ENCODE results near the gene MAGI3. TPM values are rescaled to one million over a fixed set of nuclear protein-coding genes. Genes with fewer than 3 reads are reported as not detected.

Gene MAGI3
- polyA plus RNA-seq, 1 donor from 2014 or later: 10.8 TPM

DNA sequence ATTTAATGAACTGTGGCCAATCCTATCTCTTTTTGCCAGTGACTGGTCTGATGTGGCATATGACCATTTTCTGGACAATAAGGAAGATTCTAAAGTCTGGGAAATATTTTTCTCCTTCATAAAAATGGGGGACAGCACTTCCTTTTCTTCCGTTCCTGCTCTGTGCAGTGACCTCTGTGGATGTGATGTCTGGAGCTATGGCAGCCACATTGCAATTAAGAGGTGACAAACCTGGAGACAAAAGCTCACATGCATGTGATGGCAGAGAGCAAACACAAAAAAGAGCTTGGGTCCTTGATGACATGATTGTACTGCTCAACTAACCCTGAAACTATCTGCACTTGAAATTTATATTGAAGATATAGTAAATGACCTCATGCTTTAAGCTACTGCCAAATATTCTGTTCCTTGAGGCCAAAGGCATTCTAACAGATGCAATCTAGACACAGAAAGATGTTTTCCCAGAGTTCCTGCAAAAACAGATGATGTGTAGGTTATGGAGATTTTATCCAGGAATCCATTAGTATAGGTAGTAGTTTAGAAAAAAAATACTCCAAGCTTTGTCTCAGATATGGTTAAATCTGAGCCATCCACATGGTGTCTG is 2.2 kb upstream of the MAGI3 start:
- no peak overlapping the region for H3K4me2 ChIP-seq (ENCODE audit: low read length)
- H4K20me1 ChIP-seq (ENCODE audit: insufficient read depth): peaks cover 4% of the 10 kb centered on the region
- H3K9me2 ChIP-seq (ENCODE audit: insufficient read depth, low read length): no peaks in the 10 kb centered on the region
- H3F3A ChIP-seq (ENCODE audit: insufficient read depth, low read length, poor library complexity, severe bottlenecking): no peaks in the 10 kb centered on the region
- peaks cover 18% of the 10 kb centered on the region for H3K79me2 ChIP-seq (replicated peaks; ENCODE audit: insufficient read depth, low read length)
- H3K36me3 ChIP-seq (ENCODE audit: insufficient read depth, low read length): no peaks in the 10 kb centered on the region
- no peak overlapping the region for H3K27ac ChIP-seq (ENCODE audit: low read length)
- no peaks in the 10 kb centered on the region for H3K27me3 ChIP-seq (ENCODE audit: insufficient read depth, low read depth, low read length)
- H3K9ac ChIP-seq (ENCODE audit: low read length): no peak overlapping the region
- no peaks in the 10 kb centered on the region for H3K9me3 ChIP-seq (ENCODE audit: low read length)
- H3K4me3 ChIP-seq (ENCODE audit: low read length): no peak overlapping the region
- no peak for TF ChIP-seq MXI1 (conservative IDR thresholded peaks at IDR 0.05; ENCODE audit: poor library complexity, severe bottlenecking)
- TF ChIP-seq, protein P1, sequence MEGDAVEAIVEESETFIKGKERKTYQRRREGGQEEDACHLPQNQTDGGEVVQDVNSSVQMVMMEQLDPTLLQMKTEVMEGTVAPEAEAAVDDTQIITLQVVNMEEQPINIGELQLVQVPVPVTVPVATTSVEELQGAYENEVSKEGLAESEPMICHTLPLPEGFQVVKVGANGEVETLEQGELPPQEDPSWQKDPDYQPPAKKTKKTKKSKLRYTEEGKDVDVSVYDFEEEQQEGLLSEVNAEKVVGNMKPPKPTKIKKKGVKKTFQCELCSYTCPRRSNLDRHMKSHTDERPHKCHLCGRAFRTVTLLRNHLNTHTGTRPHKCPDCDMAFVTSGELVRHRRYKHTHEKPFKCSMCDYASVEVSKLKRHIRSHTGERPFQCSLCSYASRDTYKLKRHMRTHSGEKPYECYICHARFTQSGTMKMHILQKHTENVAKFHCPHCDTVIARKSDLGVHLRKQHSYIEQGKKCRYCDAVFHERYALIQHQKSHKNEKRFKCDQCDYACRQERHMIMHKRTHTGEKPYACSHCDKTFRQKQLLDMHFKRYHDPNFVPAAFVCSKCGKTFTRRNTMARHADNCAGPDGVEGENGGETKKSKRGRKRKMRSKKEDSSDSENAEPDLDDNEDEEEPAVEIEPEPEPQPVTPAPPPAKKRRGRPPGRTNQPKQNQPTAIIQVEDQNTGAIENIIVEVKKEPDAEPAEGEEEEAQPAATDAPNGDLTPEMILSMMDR (IDR thresholded peaks at IDR 0.05; ENCODE audit: poor library complexity, severe bottlenecking): no peak
- TF ChIP-seq RAD21 (conservative IDR thresholded peaks at IDR 0.05): no peak
- no peak for TF ChIP-seq EZH2 (IDR thresholded peaks at IDR 0.05; ENCODE audit: borderline replicate concordance, insufficient read depth, low read length, poor library complexity, severe bottlenecking)
- no peak for TF ChIP-seq TAF1 (IDR thresholded peaks at IDR 0.05; ENCODE audit: low read depth)
- TF ChIP-seq, protein P2, sequence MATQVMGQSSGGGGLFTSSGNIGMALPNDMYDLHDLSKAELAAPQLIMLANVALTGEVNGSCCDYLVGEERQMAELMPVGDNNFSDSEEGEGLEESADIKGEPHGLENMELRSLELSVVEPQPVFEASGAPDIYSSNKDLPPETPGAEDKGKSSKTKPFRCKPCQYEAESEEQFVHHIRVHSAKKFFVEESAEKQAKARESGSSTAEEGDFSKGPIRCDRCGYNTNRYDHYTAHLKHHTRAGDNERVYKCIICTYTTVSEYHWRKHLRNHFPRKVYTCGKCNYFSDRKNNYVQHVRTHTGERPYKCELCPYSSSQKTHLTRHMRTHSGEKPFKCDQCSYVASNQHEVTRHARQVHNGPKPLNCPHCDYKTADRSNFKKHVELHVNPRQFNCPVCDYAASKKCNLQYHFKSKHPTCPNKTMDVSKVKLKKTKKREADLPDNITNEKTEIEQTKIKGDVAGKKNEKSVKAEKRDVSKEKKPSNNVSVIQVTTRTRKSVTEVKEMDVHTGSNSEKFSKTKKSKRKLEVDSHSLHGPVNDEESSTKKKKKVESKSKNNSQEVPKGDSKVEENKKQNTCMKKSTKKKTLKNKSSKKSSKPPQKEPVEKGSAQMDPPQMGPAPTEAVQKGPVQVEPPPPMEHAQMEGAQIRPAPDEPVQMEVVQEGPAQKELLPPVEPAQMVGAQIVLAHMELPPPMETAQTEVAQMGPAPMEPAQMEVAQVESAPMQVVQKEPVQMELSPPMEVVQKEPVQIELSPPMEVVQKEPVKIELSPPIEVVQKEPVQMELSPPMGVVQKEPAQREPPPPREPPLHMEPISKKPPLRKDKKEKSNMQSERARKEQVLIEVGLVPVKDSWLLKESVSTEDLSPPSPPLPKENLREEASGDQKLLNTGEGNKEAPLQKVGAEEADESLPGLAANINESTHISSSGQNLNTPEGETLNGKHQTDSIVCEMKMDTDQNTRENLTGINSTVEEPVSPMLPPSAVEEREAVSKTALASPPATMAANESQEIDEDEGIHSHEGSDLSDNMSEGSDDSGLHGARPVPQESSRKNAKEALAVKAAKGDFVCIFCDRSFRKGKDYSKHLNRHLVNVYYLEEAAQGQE (IDR thresholded peaks at IDR 0.05; ENCODE audit: borderline replicate concordance): no peak
- no peak for TF ChIP-seq EP300 (conservative IDR thresholded peaks at IDR 0.05; ENCODE audit: poor library complexity, severe bottlenecking)
- TF ChIP-seq POLR2AphosphoS5 (IDR thresholded peaks at IDR 0.05): no peak
- no peak for TF ChIP-seq SMC3 (conservative IDR thresholded peaks at IDR 0.05; ENCODE audit: poor library complexity)
- no peak overlapping the region for H2AFZ ChIP-seq (ENCODE audit: low read depth, low read length)

DNA sequence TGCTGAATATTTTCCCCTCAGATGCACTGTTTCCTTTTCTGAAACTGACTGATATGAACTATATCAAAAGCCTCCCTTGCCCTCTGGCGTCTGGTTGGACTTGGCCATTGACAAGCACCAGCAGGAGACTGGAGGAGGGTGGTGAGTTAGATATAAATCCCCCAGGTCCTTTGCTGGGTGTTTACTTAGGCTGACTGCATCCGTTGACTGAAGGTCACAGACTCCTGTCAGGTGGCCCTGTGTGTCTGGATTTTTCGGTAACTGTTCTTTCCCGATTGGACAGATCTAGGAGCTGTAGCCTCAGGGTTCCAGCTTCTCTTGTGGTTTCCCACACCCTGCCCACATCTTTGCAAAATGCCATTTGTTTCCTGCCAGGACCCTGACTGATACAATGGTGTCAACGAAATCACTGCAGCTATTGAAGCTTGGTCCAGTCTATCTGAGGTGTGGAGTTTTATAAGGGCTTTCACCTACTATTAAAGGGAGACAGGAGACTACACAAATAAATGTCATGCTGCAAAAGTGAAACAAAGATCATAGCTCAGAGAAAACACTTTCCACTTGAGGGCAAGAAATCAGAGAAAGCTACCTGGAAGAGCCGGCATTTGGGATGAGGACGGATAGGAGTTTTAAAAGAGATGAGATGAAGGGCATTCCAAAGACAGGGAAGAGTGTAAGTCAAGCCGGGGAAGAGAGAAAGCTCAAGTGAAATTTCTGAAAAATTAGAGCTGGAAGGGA is 1.5 kb upstream of the MAGI3 start:
- Histone ChIP-seq H3K9ac (ENCODE audit: low read length) (no peak overlapping the region), H3F3A (ENCODE audit: insufficient read depth, low read length, poor library complexity, severe bottlenecking) (no peaks in the 10 kb centered on the region), H3K9me3 (ENCODE audit: low read length) (no peaks in the 10 kb centered on the region), H3K4me3 (ENCODE audit: low read length) (no peak overlapping the region), H3K9me2 (ENCODE audit: insufficient read depth, low read length) (no peaks in the 10 kb centered on the region), H3K36me3 (ENCODE audit: insufficient read depth, low read length) (no peaks in the 10 kb centered on the region), H2AFZ (ENCODE audit: low read depth, low read length) (no peak overlapping the region), H3K27me3 (ENCODE audit: insufficient read depth, low read depth, low read length) (no peaks in the 10 kb centered on the region), H3K79me2 (replicated peaks; ENCODE audit: insufficient read depth, low read length) (peaks cover 24% of the 10 kb centered on the region), H4K20me1 (ENCODE audit: insufficient read depth) (peaks cover 4% of the 10 kb centered on the region), H3K4me2 (ENCODE audit: low read length) (no peak overlapping the region), H3K27ac (ENCODE audit: low read length) (no peak overlapping the region)
- TF ChIP-seq MXI1 (conservative IDR thresholded peaks at IDR 0.05; ENCODE audit: poor library complexity, severe bottlenecking) (no peak), TAF1 (IDR thresholded peaks at IDR 0.05; ENCODE audit: low read depth) (no peak), SMC3 (conservative IDR thresholded peaks at IDR 0.05; ENCODE audit: poor library complexity) (no peak), EP300 (conservative IDR thresholded peaks at IDR 0.05; ENCODE audit: poor library complexity, severe bottlenecking) (no peak), POLR2AphosphoS5 (IDR thresholded peaks at IDR 0.05) (no peak), EZH2 (IDR thresholded peaks at IDR 0.05; ENCODE audit: borderline replicate concordance, insufficient read depth, low read length, poor library complexity, severe bottlenecking) (no peak), RAD21 (conservative IDR thresholded peaks at IDR 0.05) (no peak)
- TF ChIP-seq, protein P1 (IDR thresholded peaks at IDR 0.05; ENCODE audit: poor library complexity, severe bottlenecking): no peak
- TF ChIP-seq, protein P2 (IDR thresholded peaks at IDR 0.05; ENCODE audit: borderline replicate concordance): no peak

Data from neural cell (in vitro differentiated cells).